Measurements from ENCODE around the gene POLRMT.

POLRMT gene

GRCh38 chr19:619286-620002 is 13.9 kb downstream of the POLRMT start:
- TF ChIP-seq, protein P1, sequence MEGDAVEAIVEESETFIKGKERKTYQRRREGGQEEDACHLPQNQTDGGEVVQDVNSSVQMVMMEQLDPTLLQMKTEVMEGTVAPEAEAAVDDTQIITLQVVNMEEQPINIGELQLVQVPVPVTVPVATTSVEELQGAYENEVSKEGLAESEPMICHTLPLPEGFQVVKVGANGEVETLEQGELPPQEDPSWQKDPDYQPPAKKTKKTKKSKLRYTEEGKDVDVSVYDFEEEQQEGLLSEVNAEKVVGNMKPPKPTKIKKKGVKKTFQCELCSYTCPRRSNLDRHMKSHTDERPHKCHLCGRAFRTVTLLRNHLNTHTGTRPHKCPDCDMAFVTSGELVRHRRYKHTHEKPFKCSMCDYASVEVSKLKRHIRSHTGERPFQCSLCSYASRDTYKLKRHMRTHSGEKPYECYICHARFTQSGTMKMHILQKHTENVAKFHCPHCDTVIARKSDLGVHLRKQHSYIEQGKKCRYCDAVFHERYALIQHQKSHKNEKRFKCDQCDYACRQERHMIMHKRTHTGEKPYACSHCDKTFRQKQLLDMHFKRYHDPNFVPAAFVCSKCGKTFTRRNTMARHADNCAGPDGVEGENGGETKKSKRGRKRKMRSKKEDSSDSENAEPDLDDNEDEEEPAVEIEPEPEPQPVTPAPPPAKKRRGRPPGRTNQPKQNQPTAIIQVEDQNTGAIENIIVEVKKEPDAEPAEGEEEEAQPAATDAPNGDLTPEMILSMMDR (conservative IDR thresholded peaks at IDR 0.05; ENCODE audit: low read depth, low read length), result no peak
- H3K9ac ChIP-seq, result no peak overlapping the region
- H3K4me3 ChIP-seq (IDR thresholded peaks at IDR 0.05; ENCODE audit: insufficient read depth, low read depth, low read length), result no peak overlapping the region
- no peak overlapping the region for H3K27ac ChIP-seq
- H3K79me2 ChIP-seq (ENCODE audit: insufficient read depth, low read depth), result no peaks in the 10 kb centered on the region
- no peaks in the 10 kb centered on the region for H3K36me3 ChIP-seq (ENCODE audit: insufficient read depth)
- no peak overlapping the region for H2AFZ ChIP-seq (ENCODE audit: low read depth)
- H3K27me3 ChIP-seq (ENCODE audit: insufficient read depth, low read depth), result no peaks in the 10 kb centered on the region
- no peaks in the 10 kb centered on the region for H3K4me1 ChIP-seq (ENCODE audit: low read depth, poor library complexity, severe bottlenecking)
- H4K20me1 ChIP-seq (ENCODE audit: insufficient read depth), result no peaks in the 10 kb centered on the region
- H3K4me2 ChIP-seq, result no peak overlapping the region

DNA sequence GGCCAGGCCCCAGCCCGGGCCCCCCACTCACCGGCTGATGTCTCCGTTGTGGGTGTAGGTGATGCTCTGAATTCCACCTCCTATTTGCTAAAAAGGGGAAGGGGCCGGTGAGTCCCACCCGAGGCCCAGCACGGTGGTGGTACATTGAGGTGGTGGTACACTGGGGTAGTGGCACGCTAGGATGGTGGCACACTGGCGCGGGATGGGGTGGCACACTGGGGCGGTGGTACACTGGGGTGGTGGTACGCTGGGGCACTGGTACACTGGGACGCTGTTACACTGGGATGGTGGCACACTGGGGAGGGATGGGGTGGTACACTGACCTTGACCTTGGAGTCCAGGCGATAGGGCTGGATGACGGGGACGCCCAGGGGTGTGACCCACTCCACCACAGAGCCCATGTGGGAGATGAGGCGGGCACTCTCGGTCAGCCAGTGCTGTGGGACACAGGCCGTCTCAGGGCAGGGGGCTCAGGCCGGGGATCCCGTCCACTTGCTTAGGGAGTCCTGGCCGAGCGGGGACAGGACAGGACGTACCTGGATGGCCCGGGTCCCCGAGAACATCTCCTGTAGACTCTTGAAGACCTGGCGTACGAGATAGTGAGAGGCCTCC is 14.6 kb downstream of the POLRMT start:
- no peaks in the 10 kb centered on the region for H3K79me2 ChIP-seq (ENCODE audit: insufficient read depth, low read depth)
- no peaks in the 10 kb centered on the region for H3K36me3 ChIP-seq (ENCODE audit: insufficient read depth)
- no peaks in the 10 kb centered on the region for H4K20me1 ChIP-seq (ENCODE audit: insufficient read depth)
- H3K27me3 ChIP-seq (ENCODE audit: insufficient read depth, low read depth), result no peaks in the 10 kb centered on the region
- no peak overlapping the region for H3K9ac ChIP-seq
- no peaks in the 10 kb centered on the region for H3K4me1 ChIP-seq (ENCODE audit: low read depth, poor library complexity, severe bottlenecking)
- H3K4me3 ChIP-seq (IDR thresholded peaks at IDR 0.05; ENCODE audit: insufficient read depth, low read depth, low read length), result no peak overlapping the region
- no peak overlapping the region for H2AFZ ChIP-seq (ENCODE audit: low read depth)
- TF ChIP-seq, protein P1 (conservative IDR thresholded peaks at IDR 0.05; ENCODE audit: low read depth, low read length), result no peak
- no peak overlapping the region for H3K4me2 ChIP-seq
- H3K27ac ChIP-seq, result no peak overlapping the region

DNA sequence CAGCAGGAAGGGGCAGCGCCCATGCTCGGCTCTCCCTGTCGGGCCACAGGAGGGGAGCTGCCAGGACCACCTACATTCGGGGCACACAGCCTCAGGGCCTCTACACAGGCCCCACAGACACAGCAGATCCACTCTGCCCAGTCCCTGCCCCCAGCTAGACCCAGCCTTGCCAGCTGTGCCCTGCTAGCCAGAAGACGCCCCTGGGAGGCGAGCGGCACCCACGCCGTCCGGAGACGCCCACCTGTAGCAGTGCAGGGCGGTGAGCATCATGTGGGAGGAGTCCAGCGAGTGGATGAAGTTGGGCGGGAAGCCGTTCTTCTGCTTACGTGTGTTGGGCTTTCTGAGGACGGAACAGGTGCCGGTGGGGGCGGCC is 15.1 kb downstream of the POLRMT start:
- Histone ChIP-seq H3K27ac (no peak overlapping the region), H3K36me3 (ENCODE audit: insufficient read depth) (no peaks in the 10 kb centered on the region), H2AFZ (ENCODE audit: low read depth) (no peak overlapping the region), H3K9ac (no peak overlapping the region), H3K27me3 (ENCODE audit: insufficient read depth, low read depth) (no peaks in the 10 kb centered on the region), H3K4me1 (ENCODE audit: low read depth, poor library complexity, severe bottlenecking) (no peaks in the 10 kb centered on the region), H3K4me3 (IDR thresholded peaks at IDR 0.05; ENCODE audit: insufficient read depth, low read depth, low read length) (no peak overlapping the region), H3K79me2 (ENCODE audit: insufficient read depth, low read depth) (no peaks in the 10 kb centered on the region), H4K20me1 (ENCODE audit: insufficient read depth) (no peaks in the 10 kb centered on the region), H3K4me2 (no peak overlapping the region)
- TF ChIP-seq, protein P1 (conservative IDR thresholded peaks at IDR 0.05; ENCODE audit: low read depth, low read length), result no peak

- no peak overlapping the region for H3K27ac ChIP-seq
- no peaks in the 10 kb centered on the region for H3K36me3 ChIP-seq (ENCODE audit: insufficient read depth)
- no peaks in the 10 kb centered on the region for H3K27me3 ChIP-seq (ENCODE audit: insufficient read depth, low read depth)
- no peak overlapping the region for H2AFZ ChIP-seq (ENCODE audit: low read depth)
- no peaks in the 10 kb centered on the region for H3K79me2 ChIP-seq (ENCODE audit: insufficient read depth, low read depth)
- no peak overlapping the region for H3K4me2 ChIP-seq
- no peaks in the 10 kb centered on the region for H3K4me1 ChIP-seq (ENCODE audit: low read depth, poor library complexity, severe bottlenecking)
- H4K20me1 ChIP-seq (ENCODE audit: insufficient read depth), result no peaks in the 10 kb centered on the region
- H3K4me3 ChIP-seq (IDR thresholded peaks at IDR 0.05; ENCODE audit: insufficient read depth, low read depth, low read length), result no peak overlapping the region
- H3K9ac ChIP-seq, result no peak overlapping the region
- TF ChIP-seq, protein P1 (conservative IDR thresholded peaks at IDR 0.05; ENCODE audit: low read depth, low read length), result no peak
Measured at GRCh38 chr19:617551-618246, 15.6 kb downstream of the POLRMT start.

All from KMS-11 (cell line).